OCI-LY7 (cell line): ENCODE results near the gene DSTYK. TPM values are rescaled to one million over a fixed set of nuclear protein-coding genes. Genes with fewer than 3 reads are reported as not detected.
A peak's percentile ranks its signal among the peaks of the same experiment; 100 is the strongest.

ENCODE experiments used
- BruUV-seq: library from RNA; stranded (reverse); fragments of 400-500 nt; replicated peaks from 2 replicates; lab custom pipeline; 2021; lab: Mats Ljungman, UMichigan
- CTCF ChIA-PET: fragments of 300-600 bp; sonication (Branson Sonifier 250); formaldehyde crosslinking; loops from one replicate; lab custom pipeline; 2022; ENCODE audit warnings: antibody characterized with exemption; ENCODE audit not compliant: unreplicated experiment; lab: Charles Lee
- POLR2A ChIA-PET: fragments of 300-600 bp; sonication (Branson Sonifier 250); formaldehyde crosslinking; loops from one replicate; lab custom pipeline; 2022; ENCODE audit warnings: antibody characterized with exemption; lab: Charles Lee
- DNase-seq: peaks from one replicate; pipeline ENCODE4 v3.0.0-alpha.2; 2015; ENCODE audit warnings: low spot score
- H2AFZ ChIP-seq: fragments of 200-600 bp; sonication (generic), shearing (Covaris generic); 2 replicates; pipeline ENCODE4 v1.6.1; 2014; ENCODE audit warnings: mild to moderate bottlenecking, antibody characterized with exemption, low read length, moderate library complexity
- H3K27ac ChIP-seq: fragments of 200-600 bp; sonication (generic); 2 replicates; pipeline ENCODE4 v1.5.1; 2014; ENCODE audit warnings: mixed run types, low read depth, mild to moderate bottlenecking, moderate library complexity, low read length, inconsistent platforms; ENCODE audit not compliant: poor library complexity, severe bottlenecking
- H3K36me3 ChIP-seq: fragments of 200-600 bp; sonication (generic); 2 replicates; pipeline ENCODE4 v1.6.1; 2014; ENCODE audit warnings: mild to moderate bottlenecking, antibody characterized with exemption, low read length, moderate library complexity, mixed read lengths; ENCODE audit not compliant: insufficient read depth
- H3K4me1 ChIP-seq: fragments of 200-600 bp; sonication (generic); 2 replicates; pipeline ENCODE4 v1.5.1; 2014; ENCODE audit warnings: mild to moderate bottlenecking, low read length; ENCODE audit not compliant: insufficient read depth, poor library complexity, severe bottlenecking
- H3K4me2 ChIP-seq: fragments of 200-600 bp; sonication (generic); 2 replicates; pipeline ENCODE4 v1.6.1; 2014; ENCODE audit warnings: mild to moderate bottlenecking, low read length
- H3K4me3 ChIP-seq: fragments of 200-600 bp; sonication (generic); 2 replicates; pipeline ENCODE4 v1.5.1; 2014; ENCODE audit warnings: mild to moderate bottlenecking, low read depth, low read length; ENCODE audit not compliant: poor library complexity, severe bottlenecking
- H3K79me2 ChIP-seq: fragments of 200-600 bp; sonication (generic); 2 replicates; pipeline ENCODE4 v1.6.1; 2016; ENCODE audit warnings: low read depth, mild to moderate bottlenecking, low read length, moderate library complexity, mixed read lengths; ENCODE audit not compliant: insufficient read depth
- H3K9me2 ChIP-seq: fragments of 200-600 bp; sonication (generic); 2 replicates; pipeline ENCODE4 v1.6.1; 2016; ENCODE audit warnings: mild to moderate bottlenecking, low read length, mixed read lengths; ENCODE audit not compliant: insufficient read depth
- H3K9me3 ChIP-seq: fragments of 200-600 bp; sonication (generic); 2 replicates; pipeline ENCODE4 v1.6.1; 2014; ENCODE audit warnings: mild to moderate bottlenecking, mixed run types, low read length, mixed read lengths
- H4K20me1 ChIP-seq: fragments of 200-600 bp; sonication (generic); 2 replicates; pipeline ENCODE4 v1.6.1; 2014; ENCODE audit warnings: mild to moderate bottlenecking, antibody characterized with exemption, low read length, moderate library complexity, mixed read lengths; ENCODE audit not compliant: insufficient read depth
- CTCF ChIP-seq: fragments of 200-600 bp; sonication (generic); conservative IDR thresholded peaks from 2 replicates; pipeline ENCODE4 v1.5.1; 2014; ENCODE audit warnings: mild to moderate bottlenecking, antibody characterized with exemption, low read length, moderate library complexity, mixed read lengths
- EZH2phosphoT487 ChIP-seq: fragments of 200-600 bp; sonication (generic); IDR thresholded peaks from 2 replicates; pipeline ENCODE4 v1.6.1; 2018; ENCODE audit warnings: low read depth, borderline replicate concordance, mild to moderate bottlenecking, mixed run types, antibody characterized with exemption, low read length, moderate library complexity, mixed read lengths
- intact Hi-C: fragments of 100-400 bp; cut with micrococcal nuclease; formaldehyde crosslinking; loops from one replicate; pipeline ENCODE4 v1.10.0; 2022; ENCODE audit not compliant: unreplicated experiment
- total RNA-seq, 2 experiments: library from RNA; depleted of rRNA in 1 of 2; stranded (reverse); fragments of >200 nt in 1 of 2; shearing (Covaris generic) in 1 of 2; gene quantifications; 2 replicates each; pipeline ENCODE4 v1.2.3, GENCODE V29; 2014 to 2022

Gene DSTYK
- total RNA-seq, 2 experiments from 2014 or later, result 4.7 to 6.6 TPM

DNA sequence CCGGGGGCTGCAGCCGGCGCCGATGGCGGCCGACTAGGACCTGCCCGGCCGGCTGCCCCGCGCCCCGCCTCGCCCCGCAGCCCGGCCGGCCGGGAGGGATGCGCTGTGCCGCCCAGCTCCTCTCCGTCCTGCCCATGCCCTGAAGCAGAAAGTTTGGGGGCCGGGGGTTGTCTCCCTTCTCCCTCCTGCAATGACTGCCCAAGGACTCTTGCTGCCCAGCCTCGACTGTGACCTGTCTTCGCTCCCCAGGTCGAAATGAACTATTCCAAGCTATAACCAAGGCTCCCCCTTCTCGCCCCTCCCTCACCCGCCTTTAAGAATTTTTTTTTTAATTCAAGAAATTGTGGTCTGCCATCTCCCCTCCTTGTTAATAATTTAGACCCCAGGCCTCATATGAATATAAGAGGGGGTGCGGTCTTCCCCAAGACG lies 16.6 kb upstream of the DSTYK start:
- no peaks in the 10 kb centered on the region for H3K36me3 ChIP-seq
- no peaks in the 10 kb centered on the region for H3K9me3 ChIP-seq
- TF ChIP-seq CTCF, result no peak
- no peak for TF ChIP-seq EZH2phosphoT487
- ChIA-PET POLR2A (interaction anchor here (0.6 to 2.1 kb wide), 6 partner anchors 10 to 56 kb away, joined by 3 to 8 read pairs (median 5); no protein-coding TSS in a partner anchor), CTCF (interaction anchor here (0.6 to 5.1 kb wide), 3 partner anchors 23 to 60 kb away, joined by 3 to 48 read pairs (median 3); no protein-coding TSS in a partner anchor)
- intact Hi-C loops, result loop anchor here (1.0 to 5.0 kb wide), 4 partner anchors 44 to 239 kb away; partner anchors contain the start of gene RBBP5
- H3K4me3 ChIP-seq, result peak overlapping the region; percentile 77
- peaks cover 28% of the 10 kb centered on the region for H3K4me1 ChIP-seq
- peak overlapping the region; percentile 79 for H2AFZ ChIP-seq
- DNase-seq, result peak; percentile 27
- H3K79me2 ChIP-seq, result no peaks in the 10 kb centered on the region
- H3K4me2 ChIP-seq, result peak overlapping the region; percentile 97
- no TSS peak for BruUV-seq
- no peaks in the 10 kb centered on the region for H4K20me1 ChIP-seq
- no peaks in the 10 kb centered on the region for H3K9me2 ChIP-seq
- H3K27ac ChIP-seq, result peak overlapping the region; percentile 17

DNA sequence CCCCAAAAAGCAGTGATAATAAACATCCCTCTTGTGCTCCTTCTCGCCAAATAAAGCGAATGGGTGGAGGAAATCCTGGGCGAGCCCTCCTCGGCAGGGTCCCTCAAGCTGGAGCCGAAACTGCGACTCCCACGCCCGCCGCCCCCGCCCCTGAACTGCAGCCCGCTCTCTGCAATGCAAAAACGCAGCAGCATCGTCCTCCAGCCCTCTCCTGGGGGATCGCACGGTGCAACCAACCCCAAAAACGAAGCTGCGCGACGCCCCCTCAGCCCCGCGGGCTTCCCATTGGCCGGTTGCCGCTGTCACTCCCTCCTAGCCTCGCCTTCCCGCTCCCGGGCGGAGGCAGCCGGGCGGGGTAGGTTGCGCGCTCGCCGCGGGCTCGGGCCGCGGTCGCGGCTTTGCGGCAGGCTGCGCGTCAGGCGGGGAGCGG lies 16.1 kb upstream of the DSTYK start, which contains the start of gene TMCC2:
TMCC2 (plus strand) TSS at position 363 of the 430 bp plus-strand sequence. CDS start 619 bp downstream, outside the sequence.
- no peaks in the 10 kb centered on the region for H3K36me3 ChIP-seq
- H3K4me2 ChIP-seq, result peak within 1 kb of the TSS; percentile 97
- ChIA-PET CTCF (interaction anchor here (0.6 to 5.1 kb wide), 3 partner anchors 22 to 54 kb away, joined by 3 to 48 read pairs (median 3); no protein-coding TSS in a partner anchor), POLR2A (interaction anchor here (0.6 to 2.1 kb wide), 5 partner anchors 12 to 184 kb away, joined by 3 to 8 read pairs (median 5); no protein-coding TSS in a partner anchor)
- no peaks in the 10 kb centered on the region for H3K9me2 ChIP-seq
- no peaks in the 10 kb centered on the region for H4K20me1 ChIP-seq
- no TSS peak for BruUV-seq
- H3K79me2 ChIP-seq, result no peaks in the 10 kb centered on the region
- peak; percentile 94 for DNase-seq
- H3K4me3 ChIP-seq, result peak within 1 kb of the TSS; percentile 77
- H3K9me3 ChIP-seq, result no peaks in the 10 kb centered on the region
- H3K27ac ChIP-seq, result peak within 1 kb of the TSS; percentile 17
- peak within 1 kb of the TSS; percentile 99 for H2AFZ ChIP-seq
- TF ChIP-seq EZH2phosphoT487 (no peak), CTCF (no peak)
- intact Hi-C loops, result loop anchor here (1.0 to 5.0 kb wide), 4 partner anchors 45 to 238 kb away; partner anchors contain the start of gene RBBP5
- peaks cover 28% of the 10 kb centered on the region for H3K4me1 ChIP-seq
